ENCODE data around the gene CAMKMT.

- TF ChIP-seq CTCF (IDR thresholded peaks at IDR 0.05) (no peak), POLR2A (IDR thresholded peaks at IDR 0.05) (no peak)
Measured at GRCh38 chr2:44691174-44691785, 329.5 kb downstream of the CAMKMT start.

All from Peyer's patch (tissue), 4 donors.